ENCODE results near the gene ACTR1A.
"Not testable (repeated sequence)": the region's sequence is repeated elsewhere in the genome, so short reads cannot be mapped to it uniquely, and the experiment has no call there.

Gene ACTR1A

GRCh38 chr10:102502337-102503151, at the start of gene ACTR1A:
TSS of gene ACTR1A (minus strand) at chr10:102502712. CDS start at chr10:102502647, 65 bp downstream.
- DNase-seq: peak; percentile 94

DNA sequence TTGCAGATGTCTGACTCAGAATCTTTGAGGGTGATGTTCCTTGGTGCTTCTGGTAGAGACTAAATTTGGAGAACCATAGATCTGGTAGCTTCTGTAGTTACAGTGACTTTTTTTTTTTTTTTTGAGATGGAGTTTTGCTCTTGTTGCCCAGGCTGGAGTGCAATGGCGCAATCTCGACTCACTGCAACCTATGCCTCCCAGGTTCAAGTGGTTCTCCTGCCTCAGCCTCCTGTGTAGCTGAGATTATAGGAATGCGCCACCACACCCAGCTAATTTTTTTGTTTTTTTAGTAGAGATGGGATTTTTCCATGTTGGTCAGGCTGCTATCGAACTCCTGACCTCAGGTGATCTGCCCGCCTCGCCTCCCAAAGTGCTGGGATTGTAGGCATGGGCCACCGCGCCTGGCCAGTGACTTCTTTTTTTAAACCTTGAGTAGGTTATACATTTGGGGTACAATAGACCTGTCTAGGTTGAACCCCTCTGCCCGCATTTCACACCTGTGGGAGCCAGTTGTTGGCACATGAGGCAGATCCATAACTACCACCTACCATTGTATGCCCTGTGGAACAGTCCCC, 48.2 kb upstream of the ACTR1A start:
- no peak for DNase-seq

- DNase-seq: no peak
These were observed 47.0 kb upstream of the ACTR1A start for GRCh38 chr10:102549549-102549948.

GRCh38 chr10:102546606-102547320, 44.3 kb upstream of the ACTR1A start:
- no peak for DNase-seq

- DNase-seq: no peak
These were observed 43.5 kb upstream of the ACTR1A start for GRCh38 chr10:102545997-102546396.

- DNase-seq: no peak
These were observed 42.9 kb upstream of the ACTR1A start for GRCh38 chr10:102545265-102545871.

DNA sequence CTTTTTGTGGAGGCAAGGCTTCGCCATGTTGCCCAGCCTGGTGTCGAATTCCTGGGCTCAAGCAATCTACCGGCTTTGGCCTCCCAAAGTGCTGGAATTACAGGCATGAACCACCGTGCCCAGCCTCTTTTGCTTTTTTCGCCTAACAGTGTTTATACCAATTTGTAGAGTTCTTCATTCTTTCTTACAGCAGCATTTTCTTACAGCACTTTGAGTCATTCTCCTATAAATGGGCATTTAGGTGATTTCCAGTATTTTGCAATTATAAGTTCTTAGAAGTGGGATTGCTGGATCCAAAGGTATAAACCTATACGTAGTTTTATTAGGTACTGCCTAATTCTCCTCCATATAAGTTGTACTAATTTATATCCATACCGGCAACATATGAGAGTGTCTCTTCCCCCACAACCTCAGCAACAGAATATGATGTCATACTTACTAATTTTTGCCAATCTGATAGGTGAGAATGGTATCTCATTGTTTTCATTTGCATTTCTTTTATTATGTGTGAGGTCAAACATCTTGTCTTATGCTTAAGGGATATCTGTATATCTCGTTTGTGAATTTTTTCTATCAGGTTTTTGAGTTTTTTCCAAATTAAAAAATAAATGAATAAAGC, 40.4 kb upstream of the ACTR1A start:
- no peak for DNase-seq

- DNase-seq: no peak
These were observed 37.5 kb upstream of the ACTR1A start for GRCh38 chr10:102540023-102540422.

DNA sequence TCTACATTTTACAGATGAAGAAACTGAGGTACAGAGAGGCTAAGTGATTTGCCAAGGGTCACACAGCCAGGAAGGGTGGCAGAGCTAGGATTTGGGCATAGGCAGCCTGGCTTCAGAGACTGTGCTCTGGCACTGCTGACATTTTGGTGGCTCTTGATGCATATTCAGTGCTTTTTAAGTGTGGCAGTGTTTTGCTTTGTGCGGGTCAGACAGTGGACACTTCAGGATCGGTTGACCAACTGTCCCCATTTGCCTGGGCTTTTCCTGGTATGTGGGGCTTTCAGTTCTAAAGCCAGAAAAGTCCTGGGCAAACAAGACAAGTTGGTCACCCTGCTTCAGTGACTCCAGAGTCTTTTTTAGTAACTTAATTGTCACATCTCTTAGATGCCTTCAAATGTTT, 36.3 kb upstream of the ACTR1A start:
- no peak for DNase-seq

DNA sequence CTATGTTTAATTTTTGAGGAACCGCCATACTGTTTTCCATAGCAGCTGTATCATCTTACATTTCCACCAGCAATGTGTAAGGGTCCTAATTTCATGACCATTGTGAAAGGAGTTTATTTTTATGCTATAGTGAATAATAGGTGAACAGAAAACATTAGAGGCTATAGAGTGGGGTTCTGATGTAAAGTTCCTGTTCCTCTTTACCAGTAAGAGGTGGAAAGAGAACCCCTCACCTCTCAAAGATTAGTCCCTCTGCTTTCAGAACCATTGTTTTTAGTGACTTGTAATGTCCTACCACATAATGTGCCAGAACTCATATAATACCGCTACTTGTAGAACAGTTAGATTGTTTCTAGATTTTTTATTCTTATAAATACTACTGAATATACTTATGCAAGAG, 35.4 kb upstream of the ACTR1A start:
- DNase-seq: no peak

- no peak for DNase-seq
These were observed 34.9 kb upstream of the ACTR1A start for GRCh38 chr10:102537367-102537766.

DNA sequence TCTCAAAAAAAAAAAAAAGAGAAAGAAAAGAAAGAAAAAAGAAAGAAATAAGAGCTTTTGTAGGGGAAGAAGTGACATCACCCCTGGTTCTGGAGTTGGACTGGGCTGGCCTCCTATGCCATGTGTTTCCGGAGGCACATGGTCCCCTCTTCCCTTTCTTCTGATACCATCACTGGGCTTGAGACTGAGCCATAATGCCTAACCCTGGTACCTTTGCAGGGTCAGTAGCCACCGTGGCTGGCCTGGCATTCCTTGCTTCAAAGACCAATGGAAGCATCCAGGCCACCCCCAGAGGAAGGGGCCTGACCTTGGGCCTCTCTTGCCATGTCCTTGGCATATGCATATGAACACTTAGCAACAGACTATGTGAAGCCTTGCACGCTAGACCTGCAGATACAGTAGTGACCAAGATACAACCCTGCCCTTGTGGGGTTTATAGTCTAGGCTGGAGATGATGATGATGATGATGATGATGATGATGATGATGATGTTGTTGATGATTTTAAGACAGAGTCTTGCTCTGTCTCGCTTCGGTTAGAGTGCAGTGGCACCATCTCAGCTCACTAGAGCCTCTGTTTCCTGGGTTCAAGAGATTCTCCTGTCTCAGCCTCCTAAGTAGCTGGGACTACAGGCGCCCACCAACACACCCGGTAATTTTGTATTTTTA, 33.1 kb upstream of the ACTR1A start:
- no peak for DNase-seq

- not testable (repeated sequence) for DNase-seq
These were observed 32.5 kb upstream of the ACTR1A start for GRCh38 chr10:102534966-102535365.

DNA sequence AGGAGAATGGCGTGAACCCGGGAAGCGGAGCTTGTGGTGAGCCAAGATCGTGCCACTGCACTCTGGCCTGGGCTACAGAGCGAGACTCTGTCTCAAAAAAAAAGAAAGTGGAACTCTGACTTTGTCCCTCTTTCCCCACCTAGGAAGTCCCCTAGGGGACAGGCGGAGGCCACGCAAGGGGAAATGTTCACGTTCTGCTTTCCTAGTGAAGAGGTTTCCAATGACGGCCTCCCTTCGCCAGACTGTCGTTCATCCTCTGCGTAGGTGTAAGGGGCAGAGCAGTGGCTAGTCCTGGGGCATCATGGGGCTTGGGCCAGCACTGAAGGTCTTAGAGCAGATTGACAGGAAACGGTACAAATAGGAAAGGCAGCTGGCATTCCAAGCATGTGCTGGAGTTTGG, 31.8 kb upstream of the ACTR1A start:
- DNase-seq: no peak

GRCh38 chr10:102527546-102527945, 25.0 kb upstream of the ACTR1A start:
- no peak for DNase-seq

GRCh38 chr10:102524746-102525145, 22.2 kb upstream of the ACTR1A start:
- DNase-seq: no peak

- no peak for DNase-seq
These were observed 20.9 kb upstream of the ACTR1A start for GRCh38 chr10:102523250-102524029.

DNA sequence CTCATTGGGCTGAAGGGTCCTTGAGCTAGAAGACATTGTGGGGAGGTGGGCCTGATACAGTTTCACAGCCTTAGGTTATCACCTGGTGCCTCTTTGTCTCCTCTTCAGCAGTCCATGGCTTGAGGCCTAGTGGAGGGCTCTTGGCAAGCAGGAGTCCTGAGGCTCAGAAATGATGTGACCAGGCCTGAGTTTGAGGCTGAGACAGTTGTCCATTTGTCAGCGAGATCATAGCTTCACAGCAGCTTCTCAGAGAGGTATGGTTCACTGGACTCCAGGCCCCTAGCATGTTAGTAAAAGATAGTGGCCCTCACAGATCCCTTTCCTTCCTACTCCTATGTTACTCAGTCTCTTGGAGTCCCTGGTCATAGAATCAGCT, 20.4 kb upstream of the ACTR1A start:
- DNase-seq: no peak

- no peak for DNase-seq
These were observed 16.8 kb upstream of the ACTR1A start for GRCh38 chr10:102519246-102519825.

DNA sequence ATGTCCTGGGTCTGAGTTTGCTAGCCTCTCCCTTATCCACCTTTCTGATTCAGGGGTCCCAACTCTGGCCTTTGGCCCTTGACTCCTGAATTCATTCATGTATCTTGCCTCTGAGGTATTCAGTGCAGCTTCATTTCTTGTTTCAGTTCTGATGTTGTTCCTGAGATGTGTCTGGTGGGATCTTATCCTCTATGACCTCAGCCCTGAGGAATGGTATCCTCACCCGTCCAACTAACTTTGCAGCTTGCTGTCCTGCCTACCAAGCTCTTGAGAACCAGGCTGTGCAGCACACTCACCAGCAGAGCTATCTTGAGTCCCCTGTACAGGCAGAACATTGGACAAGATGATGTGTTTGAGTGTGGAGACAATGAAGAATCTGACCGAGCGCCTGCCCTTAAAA, 15.0 kb upstream of the ACTR1A start:
- DNase-seq: no peak

- no peak for DNase-seq
These were observed 13.2 kb upstream of the ACTR1A start for GRCh38 chr10:102515724-102516123.

Data from activated naive CD4-positive, alpha-beta T cell treated with anti-CD3 and anti-CD28 coated beads, Interleukin-2, amount 50 U/mL, for 16 hours (primary cell).